Stomach smooth muscle (tissue), 2 donors: ENCODE results near the gene ZNF787.
"Not testable (repeated sequence)": the region's sequence is repeated elsewhere in the genome, so short reads cannot be mapped to it uniquely, and the experiment has no call there.

ENCODE experiments used
- H3K27ac ChIP-seq: one replicate; pipeline ENCODE4 v1.7.0; 2013; ENCODE audit warnings: mild to moderate bottlenecking, low read length, inconsistent platforms
- H3K27me3 ChIP-seq, 2 donors: one replicate each; pipeline ENCODE4 v1.7.0; 2013; ENCODE audit warnings: low read length in 2 of 2; ENCODE audit not compliant: insufficient read depth in 2 of 2, control insufficient read depth in 1 of 2
- H3K36me3 ChIP-seq, 2 donors: one replicate each; pipeline ENCODE4 v1.7.0; 2013; ENCODE audit warnings: low read length in 2 of 2; ENCODE audit not compliant: control insufficient read depth in 2 of 2, insufficient read depth in 2 of 2
- H3K4me1 ChIP-seq: one replicate; pipeline ENCODE4 v1.7.0; 2013; ENCODE audit warnings: low read length; ENCODE audit not compliant: control insufficient read depth, insufficient read depth
- H3K4me3 ChIP-seq, 2 donors: one replicate each; pipeline ENCODE4 v1.7.0; 2013; ENCODE audit warnings: low read length in 2 of 2
- H3K9ac ChIP-seq, 2 donors: one replicate each; pipeline ENCODE4 v1.7.0; 2013; ENCODE audit warnings: low read length in 2 of 2, mild to moderate bottlenecking in 1 of 2
- H3K9me3 ChIP-seq, 2 donors: one replicate each; pipeline ENCODE4 v1.7.0; 2013; ENCODE audit warnings: low read length in 2 of 2; ENCODE audit not compliant: control insufficient read depth in 2 of 2
- donor health status: healthy.
- donor health status: Pancreatic carcinoma.

The ZNF787 gene

GRCh38 chr19:56112313-56112709 is 8.8 kb downstream of the ZNF787 start:
- H3K36me3 ChIP-seq, result no peaks in the 10 kb centered on the region
- no peaks in the 10 kb centered on the region for H3K27me3 ChIP-seq
- H3K27ac ChIP-seq, result no peak overlapping the region
- peaks cover 72% of the 10 kb centered on the region for H3K4me1 ChIP-seq
- no peak overlapping the region for H3K9ac ChIP-seq
- no peak overlapping the region for H3K4me3 ChIP-seq
- H3K9me3 ChIP-seq, result no peaks in the 10 kb centered on the region

- Histone ChIP-seq H3K9ac (no peak overlapping the region), H3K27me3 (no peaks in the 10 kb centered on the region), H3K27ac (peak overlapping the region; percentile 41), H3K9me3 (no peaks in the 10 kb centered on the region), H3K4me3 (peak overlapping the region in 1 of 2 donors; percentile 29), H3K36me3 (no peaks in the 10 kb centered on the region), H3K4me1 (peaks cover 69% of the 10 kb centered on the region)
Measured at GRCh38 chr19:56111601-56112312, 9.3 kb downstream of the ZNF787 start.

- no peak overlapping the region for H3K9ac ChIP-seq
- H3K27me3 ChIP-seq, result no peaks in the 10 kb centered on the region
Measured at GRCh38 chr19:56110515-56111448, 10.3 kb downstream of the ZNF787 start.

GRCh38 chr19:56109226-56109625 is 11.9 kb downstream of the ZNF787 start:
- Histone ChIP-seq H3K27ac (peak overlapping the region; percentile 74), H3K27me3 (no peaks in the 10 kb centered on the region), H3K9me3 (no peaks in the 10 kb centered on the region), H3K9ac (peak overlapping the region; percentile 47 to 57), H3K4me3 (peak overlapping the region; percentile 67), H3K36me3 (no peaks in the 10 kb centered on the region), H3K4me1 (peaks cover 80% of the 10 kb centered on the region)

More at GRCh38 chr19:56110515-56111448, 10.3 kb downstream of the ZNF787 start:
- H3K4me3 ChIP-seq, result peak overlapping the region in 1 of 2 donors; percentile 29
- peak overlapping the region; percentile 41 for H3K27ac ChIP-seq
- H3K9me3 ChIP-seq, result no peaks in the 10 kb centered on the region
- H3K36me3 ChIP-seq, result no peaks in the 10 kb centered on the region
- H3K4me1 ChIP-seq, result peaks cover 78% of the 10 kb centered on the region

- H3K36me3 ChIP-seq, result no peaks in the 10 kb centered on the region
- H3K9me3 ChIP-seq, result no peaks in the 10 kb centered on the region
- H3K9ac ChIP-seq, result peak overlapping the region; percentile 57 to 62
- H3K4me1 ChIP-seq, result peaks cover 76% of the 10 kb centered on the region
- H3K27ac ChIP-seq, result peak overlapping the region; percentile 74
- peak overlapping the region; percentile 67 for H3K4me3 ChIP-seq
- H3K27me3 ChIP-seq, result no peaks in the 10 kb centered on the region
Measured at GRCh38 chr19:56108447-56109195, 12.5 kb downstream of the ZNF787 start.

- peak overlapping the region; percentile 74 for H3K27ac ChIP-seq
- H3K4me1 ChIP-seq, result peaks cover 71% of the 10 kb centered on the region
- no peaks in the 10 kb centered on the region for H3K36me3 ChIP-seq
- no peak overlapping the region for H3K9ac ChIP-seq
- no peaks in the 10 kb centered on the region for H3K9me3 ChIP-seq
- H3K4me3 ChIP-seq, result no peak overlapping the region
- no peaks in the 10 kb centered on the region for H3K27me3 ChIP-seq
Measured at GRCh38 chr19:56107626-56108351, 13.3 kb downstream of the ZNF787 start.

GRCh38 chr19:56106993-56107392 is 14.1 kb downstream of the ZNF787 start:
- no peaks in the 10 kb centered on the region for H3K9me3 ChIP-seq
- no peaks in the 10 kb centered on the region for H3K27me3 ChIP-seq
- peaks cover 64% of the 10 kb centered on the region for H3K4me1 ChIP-seq
- H3K9ac ChIP-seq, result no peak overlapping the region
- no peaks in the 10 kb centered on the region for H3K36me3 ChIP-seq
- peak overlapping the region; percentile 74 for H3K27ac ChIP-seq
- no peak overlapping the region for H3K4me3 ChIP-seq

- Histone ChIP-seq H3K4me3 (peak overlapping the region in 1 of 2 donors; percentile 8), H3K9ac (no peak overlapping the region), H3K9me3 (no peaks in the 10 kb centered on the region), H3K4me1 (peaks cover 59% of the 10 kb centered on the region), H3K27ac (peak overlapping the region; percentile 74), H3K36me3 (peaks cover 2 to 3% of the 10 kb centered on the region in 2 donors), H3K27me3 (no peaks in the 10 kb centered on the region)
Measured at GRCh38 chr19:56106397-56106849, 14.7 kb downstream of the ZNF787 start.

- H3K27me3 ChIP-seq, H3K36me3 ChIP-seq, H3K9me3 ChIP-seq: not testable (repeated sequence)
- Histone ChIP-seq H3K4me3 (peak overlapping the region; percentile 49 to 64), H3K27ac (peak overlapping the region; percentile 74), H3K4me1 (peaks cover 54% of the 10 kb centered on the region), H3K9ac (peak overlapping the region in 1 of 2 donors; percentile 55)
Measured at GRCh38 chr19:56105831-56106396, 15.2 kb downstream of the ZNF787 start.
